HG02970 (cell line): ENCODE data around the gene FRMD3.

ENCODE experiments used
- ATAC-seq: cut with Tn5 transposase; IDR thresholded peaks from one replicate; pipeline ENCODE4 v1.9.1; 2021; ENCODE audit warnings: mild to moderate bottlenecking, moderate library complexity, moderate number of reproducible peaks; ENCODE audit not compliant: unreplicated experiment, low FRiP score

FRMD3 gene

GRCh38 chr9:83476513-83476912 lies 61.7 kb downstream of the FRMD3 start:
- ATAC-seq = no peak

GRCh38 chr9:83475741-83476140 lies 62.5 kb downstream of the FRMD3 start:
- ATAC-seq = no peak

GRCh38 chr9:83474631-83475030 lies 63.6 kb downstream of the FRMD3 start:
- ATAC-seq = no peak

- peak; percentile 75 for ATAC-seq
These were observed 64.7 kb downstream of the FRMD3 start for GRCh38 chr9:83473488-83473971.

GRCh38 chr9:83472764-83473163 lies 65.4 kb downstream of the FRMD3 start:
- ATAC-seq = no peak

- ATAC-seq = no peak
These were observed 66.0 kb downstream of the FRMD3 start for GRCh38 chr9:83472221-83472665.

GRCh38 chr9:83471241-83471640 lies 67.0 kb downstream of the FRMD3 start:
- no peak for ATAC-seq

- ATAC-seq = no peak
These were observed 68.5 kb downstream of the FRMD3 start for GRCh38 chr9:83469722-83470121.

GRCh38 chr9:83468821-83469220 lies 69.4 kb downstream of the FRMD3 start:
- no peak for ATAC-seq

GRCh38 chr9:83466877-83467276 lies 71.3 kb downstream of the FRMD3 start:
- ATAC-seq = no peak

- ATAC-seq = no peak
These were observed 71.8 kb downstream of the FRMD3 start for GRCh38 chr9:83466351-83466750.

GRCh38 chr9:83459830-83460229 lies 78.4 kb downstream of the FRMD3 start:
- ATAC-seq = no peak

- no peak for ATAC-seq
These were observed 79.7 kb downstream of the FRMD3 start for GRCh38 chr9:83458530-83458929.

GRCh38 chr9:83457005-83457404 lies 81.2 kb downstream of the FRMD3 start:
- no peak for ATAC-seq

- no peak for ATAC-seq
These were observed 82.0 kb downstream of the FRMD3 start for GRCh38 chr9:83456226-83456625.

GRCh38 chr9:83454076-83454475 lies 84.1 kb downstream of the FRMD3 start:
- no peak for ATAC-seq

GRCh38 chr9:83451308-83451707 lies 86.9 kb downstream of the FRMD3 start:
- no peak for ATAC-seq

GRCh38 chr9:83449983-83450382 lies 88.2 kb downstream of the FRMD3 start:
- ATAC-seq = no peak

- no peak for ATAC-seq
These were observed 89.0 kb downstream of the FRMD3 start for GRCh38 chr9:83449166-83449565.

- ATAC-seq = no peak
These were observed 89.6 kb downstream of the FRMD3 start for GRCh38 chr9:83448626-83449025.

- ATAC-seq = no peak
These were observed 90.8 kb downstream of the FRMD3 start for GRCh38 chr9:83447351-83447750.

- no peak for ATAC-seq
These were observed 92.4 kb downstream of the FRMD3 start for GRCh38 chr9:83445703-83446265.

GRCh38 chr9:83444110-83444509 lies 94.1 kb downstream of the FRMD3 start:
- ATAC-seq = no peak
